Hepatocyte (in vitro differentiated cells): Measurements from ENCODE around the gene FUT7. TPM values are rescaled to one million over a fixed set of nuclear protein-coding genes. Genes with fewer than 3 reads are reported as not detected.

ENCODE experiments used
- DNase-seq: peaks from one replicate; pipeline ENCODE4 v3.0.0-alpha.2; 2016; ENCODE audit warnings: low spot score
- H2AFZ ChIP-seq: fragments of 200-600 bp; sonication (generic); 2 replicates; pipeline ENCODE4 v1.6.0; 2016; ENCODE audit warnings: antibody characterized with exemption, mild to moderate bottlenecking
- H3K27ac ChIP-seq: fragments of 200-600 bp; sonication (generic); 2 replicates; pipeline ENCODE4 v1.5.1; 2016; ENCODE audit warnings: mild to moderate bottlenecking
- H3K27me3 ChIP-seq: fragments of 200-600 bp; sonication (generic); 2 replicates; pipeline ENCODE4 v1.6.1; 2016
- H3K36me3 ChIP-seq: fragments of 200-600 bp; sonication (generic); replicated peaks from 2 replicates; pipeline ENCODE4 v1.5.1; 2016; ENCODE audit warnings: low read depth; ENCODE audit not compliant: insufficient read depth
- H3K4me1 ChIP-seq: fragments of 200-600 bp; sonication (generic); 2 replicates; pipeline ENCODE4 v1.5.1; 2016; ENCODE audit warnings: mild to moderate bottlenecking, moderate library complexity; ENCODE audit not compliant: insufficient read depth
- H3K4me2 ChIP-seq: fragments of 200-600 bp; sonication (generic); 2 replicates; pipeline ENCODE4 v1.6.0; 2016
- H3K4me3 ChIP-seq: fragments of 200-600 bp; sonication (generic); 2 replicates; pipeline ENCODE4 v1.5.1; 2016; ENCODE audit warnings: mild to moderate bottlenecking
- H3K79me2 ChIP-seq: fragments of 200-600 bp; sonication (generic); 2 replicates; pipeline ENCODE4 v1.6.0; 2017; ENCODE audit warnings: mild to moderate bottlenecking
- H3K9me2 ChIP-seq: fragments of 200-600 bp; sonication (generic); replicated peaks from 2 replicates; pipeline ENCODE4 v1.6.0; 2017; ENCODE audit warnings: mild to moderate bottlenecking; ENCODE audit not compliant: insufficient read depth
- H3K9me3 ChIP-seq: fragments of 200-600 bp; sonication (generic); 2 replicates; pipeline ENCODE4 v1.5.1; 2016; ENCODE audit warnings: low read depth, mild to moderate bottlenecking
- H4K20me1 ChIP-seq: fragments of 200-600 bp; sonication (generic); 2 replicates; pipeline ENCODE4 v1.6.0; 2016; ENCODE audit warnings: mild to moderate bottlenecking; ENCODE audit not compliant: insufficient read depth, poor library complexity, severe bottlenecking
- CTCF ChIP-seq: fragments of 200-600 bp; sonication (generic); IDR thresholded peaks from 2 replicates; pipeline ENCODE4 v1.5.1; 2016; ENCODE audit warnings: antibody characterized with exemption, mild to moderate bottlenecking; ENCODE audit not compliant: poor library complexity
- EZH2 ChIP-seq: fragments of 200-600 bp; sonication (generic); IDR thresholded peaks from 2 replicates; pipeline ENCODE4 v1.6.1; 2016; ENCODE audit warnings: antibody characterized with exemption, mild to moderate bottlenecking, borderline replicate concordance
- EZH2phosphoT487 ChIP-seq: fragments of 200-600 bp; sonication (generic); IDR thresholded peaks from one replicate; pipeline ENCODE4 v1.6.1; 2018; ENCODE audit warnings: antibody characterized with exemption, mild to moderate bottlenecking, low read depth, moderate library complexity; ENCODE audit not compliant: unreplicated experiment, severe bottlenecking
- WGBS: methylation state at CpG from one replicate; pipeline ENCODE4 v1.1.6; 2016; ENCODE audit warnings: low lambda C conversion rate; ENCODE audit errors: missing lambda C conversion rate; 5-methylcytosine and 5-hydroxymethylcytosine counted together
- polyA plus RNA-seq: library from polyadenylated mRNA; unstranded; fragments of >200 nt; fragmentation: Nextera tagmentation; extraction: Ambion mirVana; gene quantifications from 2 replicates; pipeline ENCODE4 v1.2.1, GENCODE V29; 2016
- total RNA-seq: library from RNA; depleted of rRNA; stranded (reverse); fragments of >200 nt; gene quantifications from 2 replicates; pipeline ENCODE4 v1.2.3, GENCODE V29; 2014

FUT7 gene
- total and polyA plus RNA-seq, 2 experiments from 2014 or later = not detected

GRCh38 chr9:137028263-137029057, 3.4 kb downstream of the FUT7 start:
- 3% methylated on average over 81 of the region's 98 CpGs for WGBS
- Histone ChIP-seq H3K4me1 (peaks cover 20% of the 10 kb centered on the region), H3K4me3 (peak overlapping the region; percentile 85)

GRCh38 chr9:137027369-137028262, 4.3 kb downstream of the FUT7 start, which contains the start of gene ABCA2:
ABCA2 (minus strand) TSS chr9:137028237; CDS start chr9:137028140, 97 bp downstream.
- TF ChIP-seq CTCF = no peak
- TF ChIP-seq EZH2phosphoT487 = no peak
- no peak for TF ChIP-seq EZH2
- WGBS = 16% methylated on average over 31 of the region's 95 CpGs
- peak within 1 kb of the TSS; percentile 100 for H2AFZ ChIP-seq
- no peaks in the 10 kb centered on the region for H3K9me2 ChIP-seq
- no peaks in the 10 kb centered on the region for H3K27me3 ChIP-seq
- H3K4me1 ChIP-seq = peaks cover 20% of the 10 kb centered on the region
- H3K79me2 ChIP-seq = no peaks in the 10 kb centered on the region
- H3K4me3 ChIP-seq = peak within 1 kb of the TSS; percentile 85
- H3K27ac ChIP-seq = peak within 1 kb of the TSS; percentile 72
- H3K9me3 ChIP-seq = no peaks in the 10 kb centered on the region
- no peaks in the 10 kb centered on the region for H4K20me1 ChIP-seq
- no peaks in the 10 kb centered on the region for H3K36me3 ChIP-seq
- peak; percentile 64 for DNase-seq
- H3K4me2 ChIP-seq = peak within 1 kb of the TSS; percentile 100

More at GRCh38 chr9:137028263-137029057, 3.4 kb downstream of the FUT7 start:
- no peaks in the 10 kb centered on the region for H3K9me3 ChIP-seq
- TF ChIP-seq CTCF (peak; percentile 42), EZH2phosphoT487 (no peak)
- H3K79me2 ChIP-seq = no peaks in the 10 kb centered on the region
- peak overlapping the region; percentile 72 for H3K27ac ChIP-seq
- H3K27me3 ChIP-seq = no peaks in the 10 kb centered on the region
- peak; percentile 91 for DNase-seq
- H2AFZ ChIP-seq = peak overlapping the region; percentile 100
- H3K4me2 ChIP-seq = peak overlapping the region; percentile 100
- H4K20me1 ChIP-seq = no peaks in the 10 kb centered on the region
- H3K9me2 ChIP-seq = no peaks in the 10 kb centered on the region
- no peaks in the 10 kb centered on the region for H3K36me3 ChIP-seq

- Histone ChIP-seq H3K9me3 (no peaks in the 10 kb centered on the region), H2AFZ (no peak overlapping the region), H3K9me2 (no peaks in the 10 kb centered on the region), H3K4me3 (no peak overlapping the region), H3K36me3 (no peaks in the 10 kb centered on the region), H3K27ac (no peak overlapping the region), H4K20me1 (no peaks in the 10 kb centered on the region), H3K79me2 (no peaks in the 10 kb centered on the region), H3K4me2 (peak overlapping the region; percentile 88), H3K27me3 (no peaks in the 10 kb centered on the region), H3K4me1 (peaks cover 20% of the 10 kb centered on the region)
- WGBS = 94% methylated on average over 4 of the region's 4 CpGs
- no peak for TF ChIP-seq EZH2phosphoT487
- TF ChIP-seq EZH2 = no peak
- no peak for TF ChIP-seq CTCF
- DNase-seq = no peak
These were observed 5.1 kb downstream of the FUT7 start for GRCh38 chr9:137026828-137027227.
